Measurements from ENCODE around the gene ESYT1.
"Not testable (repeated sequence)": the region's sequence is repeated elsewhere in the genome, so short reads cannot be mapped to it uniquely, and the experiment has no call there.

Gene ESYT1

GRCh38 chr12:56104109-56104814, 23.8 kb upstream of the ESYT1 start, which contains the start of gene PA2G4:
Gene PA2G4 (plus strand): TSS chr12:56104559. CDS start chr12:56104738, 179 bp downstream.
- peak; percentile 98 for DNase-seq (ENCODE audit: low read depth in 2 of 2)

GRCh38 chr12:56104815-56105608, 23.1 kb upstream of the ESYT1 start:
- no peak for DNase-seq (ENCODE audit: low read depth in 2 of 2)

- no peak for DNase-seq (ENCODE audit: low read depth in 2 of 2)
Observed at GRCh38 chr12:56105609-56105902, 22.5 kb upstream of the ESYT1 start.

- no peak for DNase-seq (ENCODE audit: low read depth in 2 of 2)
Observed at GRCh38 chr12:56107242-56107641, 20.8 kb upstream of the ESYT1 start.

GRCh38 chr12:56110571-56110970, 17.5 kb upstream of the ESYT1 start:
- DNase-seq (ENCODE audit: low read depth in 2 of 2): no peak

- no peak for DNase-seq (ENCODE audit: low read depth in 2 of 2)
Observed at GRCh38 chr12:56114084-56114483, 14.0 kb upstream of the ESYT1 start.

GRCh38 chr12:56115329-56115728, 12.7 kb upstream of the ESYT1 start:
- DNase-seq (ENCODE audit: low read depth in 2 of 2): no peak

GRCh38 chr12:56116267-56117081, 11.6 kb upstream of the ESYT1 start, which contains the start of gene RPL41:
Gene RPL41 (plus strand): TSS chr12:56116633.
- peak; percentile 87 for DNase-seq (ENCODE audit: low read depth in 2 of 2)

GRCh38 chr12:56117082-56117706, 10.9 kb upstream of the ESYT1 start:
- not testable (repeated sequence) for DNase-seq (ENCODE audit: low read depth in 2 of 2)

GRCh38 chr12:56117778-56118687, 10.0 kb upstream of the ESYT1 start, which contains the start of gene ZC3H10:
Gene ZC3H10 (plus strand): TSS chr12:56118266. CDS start chr12:56120563, 2,297 bp downstream.
- peak; percentile 98 for DNase-seq (ENCODE audit: low read depth in 2 of 2)

GRCh38 chr12:56118688-56119357, 9.2 kb upstream of the ESYT1 start:
- no peak for DNase-seq (ENCODE audit: low read depth in 2 of 2)

- peak in 1 of 2 donors; percentile 44 for DNase-seq (ENCODE audit: low read depth in 2 of 2)
Observed at GRCh38 chr12:56119361-56119796, 8.7 kb upstream of the ESYT1 start.

GRCh38 chr12:56120158-56120846, 7.8 kb upstream of the ESYT1 start:
- DNase-seq (ENCODE audit: low read depth in 2 of 2): no peak

GRCh38 chr12:56121204-56121870, 6.7 kb upstream of the ESYT1 start:
- no peak for DNase-seq (ENCODE audit: low read depth in 2 of 2)

- DNase-seq (ENCODE audit: low read depth in 2 of 2): no peak
Observed at GRCh38 chr12:56122637-56123036, 5.4 kb upstream of the ESYT1 start.

- DNase-seq (ENCODE audit: low read depth in 2 of 2): no peak
Observed at GRCh38 chr12:56124133-56124532, 3.9 kb upstream of the ESYT1 start.

GRCh38 chr12:56126732-56127239, 1.3 kb upstream of the ESYT1 start:
- no peak for DNase-seq (ENCODE audit: low read depth in 2 of 2)

GRCh38 chr12:56127485-56127887, 581 bp upstream of the ESYT1 start:
- no peak for DNase-seq (ENCODE audit: low read depth in 2 of 2)

All from stimulated activated CD8-positive, alpha-beta memory T cell treated with anti-CD3 and anti-CD28 coated beads, Interleukin-15, amount 100 ng/mL, for 48 hours (primary cell).